ENCODE results near the gene VIPR2.

The VIPR2 gene

DNA sequence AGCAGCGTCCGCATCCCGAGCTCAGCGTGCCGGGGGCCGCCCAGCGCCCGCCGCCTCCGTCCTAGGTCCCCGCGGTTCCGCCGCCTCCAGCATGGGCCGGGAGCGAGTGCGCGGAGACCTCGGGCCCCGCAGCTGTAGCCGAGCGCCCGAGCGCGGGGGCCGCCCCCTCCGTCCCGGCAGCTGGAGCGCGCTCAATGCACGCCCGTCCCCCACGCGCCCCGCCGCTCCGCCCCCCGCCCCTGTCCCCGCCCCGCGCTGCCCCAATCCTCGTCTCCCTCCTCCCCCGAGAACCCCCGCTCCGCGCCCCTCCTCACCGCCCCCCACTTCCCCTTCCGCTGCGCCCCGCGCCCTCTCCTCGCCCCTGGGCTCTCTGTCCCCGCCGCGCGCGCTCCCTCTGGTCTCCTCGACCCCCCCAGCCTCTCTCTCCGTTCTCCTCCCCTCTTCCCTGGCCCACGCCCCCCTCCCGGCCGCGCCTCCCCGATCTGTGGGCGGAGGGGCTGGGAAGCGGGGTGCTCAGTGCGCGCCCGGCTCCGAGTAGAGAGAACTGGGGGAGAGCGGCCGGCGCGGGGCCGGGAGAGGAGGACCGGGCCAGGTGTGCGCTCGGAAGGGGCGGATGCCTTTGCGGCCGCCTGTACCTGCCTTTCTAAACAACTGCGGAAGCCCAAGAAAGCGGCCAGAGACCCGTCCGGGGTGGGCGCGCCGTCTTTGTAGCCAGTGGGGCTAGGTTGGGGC, at the start of gene VIPR2:
VIPR2 (minus strand) TSS at position 110 of the 732 bp plus-strand sequence; CDS start at position 14, 96 bp downstream.
- DNase-seq (ENCODE audit: low read depth): no peak
- TF ChIP-seq CTCF (IDR thresholded peaks at IDR 0.05; ENCODE audit: low read length, missing control alignments): no peak
- H3K4me3 ChIP-seq (replicated peaks; ENCODE audit: low read depth, low read length): no peak within 1 kb of the TSS

DNA sequence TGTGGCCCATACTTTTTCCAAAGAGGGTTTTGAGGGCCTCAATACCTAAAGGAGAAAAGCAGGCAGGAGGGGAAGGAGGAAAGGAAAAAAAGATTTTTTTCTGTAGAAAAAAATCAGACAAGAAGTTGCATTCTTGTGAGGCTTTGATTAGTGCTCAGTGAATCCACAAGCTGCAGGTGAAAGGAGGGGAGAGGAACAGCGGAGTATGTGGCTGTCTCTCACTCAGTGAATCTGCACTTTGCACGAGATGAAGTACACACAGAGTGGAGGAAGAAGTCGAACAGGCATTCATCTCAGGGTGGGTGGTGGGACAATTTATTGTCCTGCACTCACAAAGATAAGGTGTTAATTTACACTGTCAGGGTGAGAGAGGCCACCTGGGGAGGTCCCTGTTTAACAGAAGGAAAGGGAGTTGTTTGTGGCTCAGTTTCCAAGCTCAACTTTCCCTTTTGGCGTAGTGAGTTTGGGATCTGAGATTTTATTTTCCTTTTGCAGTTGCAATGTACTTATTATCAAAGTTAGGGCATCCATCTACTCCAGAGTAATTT, 49.0 kb upstream of the VIPR2 start:
- DNase-seq (ENCODE audit: low read depth): no peak
- H3K4me3 ChIP-seq (replicated peaks; ENCODE audit: low read depth, low read length): no peak overlapping the region
- TF ChIP-seq CTCF (IDR thresholded peaks at IDR 0.05; ENCODE audit: low read length, missing control alignments): no peak

DNA sequence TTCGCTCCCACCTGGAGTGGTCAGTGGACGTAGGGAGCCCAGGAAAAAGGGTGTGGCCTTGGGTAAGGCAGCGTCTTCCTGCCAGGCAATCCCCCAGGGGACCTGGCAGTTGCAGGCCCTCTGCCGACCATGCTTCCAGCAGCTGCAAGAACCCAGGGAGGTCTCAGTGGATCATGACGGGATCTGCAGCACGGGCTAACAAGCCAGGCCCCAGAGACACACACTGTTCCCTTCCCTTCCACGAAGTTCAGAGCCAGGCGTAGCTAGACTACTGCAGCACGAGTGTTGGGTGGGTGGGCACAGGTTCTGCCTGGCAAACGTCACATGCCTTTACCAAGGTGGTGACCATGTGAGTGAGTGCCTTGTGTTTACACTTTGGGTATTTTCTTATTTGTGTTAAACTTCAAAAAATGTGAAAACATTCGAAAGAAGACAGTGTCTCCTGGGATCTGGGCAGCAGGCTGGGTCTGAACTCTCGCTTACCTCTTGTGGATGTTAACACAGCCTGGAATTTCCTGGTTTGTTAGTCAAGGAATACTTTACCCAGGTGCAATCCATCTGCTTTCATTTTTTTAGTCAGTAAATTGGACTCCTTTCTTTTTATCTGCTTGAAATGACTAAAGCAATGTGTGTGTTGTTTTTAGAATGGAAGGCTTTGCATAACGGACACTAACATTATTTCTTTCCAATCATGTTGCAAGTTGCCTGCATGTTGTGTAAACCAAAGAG, 48.2 kb upstream of the VIPR2 start:
- no peak for DNase-seq (ENCODE audit: low read depth)
- H3K4me3 ChIP-seq (replicated peaks; ENCODE audit: low read depth, low read length): no peak overlapping the region
- no peak for TF ChIP-seq CTCF (IDR thresholded peaks at IDR 0.05; ENCODE audit: low read length, missing control alignments)

GRCh38 chr7:159192013-159192412, 47.3 kb upstream of the VIPR2 start:
- no peak for DNase-seq (ENCODE audit: low read depth)
- TF ChIP-seq CTCF (IDR thresholded peaks at IDR 0.05; ENCODE audit: low read length, missing control alignments): no peak
- no peak overlapping the region for H3K4me3 ChIP-seq (replicated peaks; ENCODE audit: low read depth, low read length)

DNA sequence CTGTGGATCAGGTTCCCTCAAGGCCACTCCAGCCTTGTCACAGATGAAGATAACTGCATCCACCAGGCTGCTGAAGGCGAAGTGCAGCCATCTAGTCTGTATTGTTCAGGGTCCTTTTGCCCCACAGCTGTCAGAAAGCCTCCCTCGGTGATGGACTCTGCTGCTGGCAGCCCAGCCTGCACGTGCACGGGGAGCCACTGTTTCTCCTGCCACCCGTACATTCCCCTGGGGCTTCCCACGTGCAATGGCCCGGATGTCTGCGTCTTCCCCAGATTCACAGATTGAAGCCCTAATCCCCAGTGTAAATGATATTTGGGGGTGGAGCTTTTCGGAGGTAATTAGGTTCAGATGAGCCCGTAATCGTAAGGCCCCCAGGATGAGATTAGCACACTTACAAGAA, 46.6 kb upstream of the VIPR2 start:
- H3K4me3 ChIP-seq (replicated peaks; ENCODE audit: low read depth, low read length): no peak overlapping the region
- TF ChIP-seq CTCF (IDR thresholded peaks at IDR 0.05; ENCODE audit: low read length, missing control alignments): no peak
- no peak for DNase-seq (ENCODE audit: low read depth)

GRCh38 chr7:159188011-159188410, 43.3 kb upstream of the VIPR2 start:
- H3K4me3 ChIP-seq (replicated peaks; ENCODE audit: low read depth, low read length): no peak overlapping the region
- no peak for DNase-seq (ENCODE audit: low read depth)
- TF ChIP-seq CTCF (IDR thresholded peaks at IDR 0.05; ENCODE audit: low read length, missing control alignments): no peak

Measured in fibroblast of pulmonary artery (primary cell).